D721Med (cell line): ENCODE data around the gene IER3.

Experiments
- DNase-seq: peaks from one replicate; pipeline ENCODE4 v3.0.0; 2011; ENCODE audit warnings: low spot score; ENCODE audit not compliant: insufficient read length
- FAIRE-seq: peaks from 2 replicates; lab custom pipeline; 2011; peaks lifted over from hg19 to GRCh38; lab: Jason Lieb, UNC
- TF ChIP-seq, protein P1 (sequence below): IDR thresholded peaks from 2 replicates; pipeline ENCODE4 v1.5.1; 2012; ENCODE audit warnings: mild to moderate bottlenecking, control low read depth; ENCODE audit not compliant: insufficient read depth; ENCODE audit errors: missing control alignments

IER3 gene

DNA sequence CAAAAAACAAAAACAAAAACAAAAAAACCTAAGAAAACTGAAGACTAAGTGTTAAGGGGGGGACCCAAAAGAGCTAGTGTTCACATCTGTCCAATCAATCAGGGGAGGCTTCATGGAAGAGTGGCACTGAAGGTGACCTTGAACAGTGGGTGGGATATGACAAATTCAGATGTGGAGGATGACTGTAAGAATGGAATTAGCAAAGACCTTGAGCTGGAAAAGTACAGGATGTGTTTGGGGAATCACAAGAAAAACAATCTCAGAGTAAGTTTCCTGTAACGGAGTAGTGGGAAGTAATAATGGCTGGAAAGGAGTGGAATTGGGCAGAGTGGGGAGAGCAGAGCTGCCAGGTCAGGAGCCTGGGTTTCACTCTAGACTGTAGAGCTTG is 2.9 kb upstream of the IER3 start:
- FAIRE-seq (no peak), DNase-seq (no peak)
- TF ChIP-seq, protein P1, sequence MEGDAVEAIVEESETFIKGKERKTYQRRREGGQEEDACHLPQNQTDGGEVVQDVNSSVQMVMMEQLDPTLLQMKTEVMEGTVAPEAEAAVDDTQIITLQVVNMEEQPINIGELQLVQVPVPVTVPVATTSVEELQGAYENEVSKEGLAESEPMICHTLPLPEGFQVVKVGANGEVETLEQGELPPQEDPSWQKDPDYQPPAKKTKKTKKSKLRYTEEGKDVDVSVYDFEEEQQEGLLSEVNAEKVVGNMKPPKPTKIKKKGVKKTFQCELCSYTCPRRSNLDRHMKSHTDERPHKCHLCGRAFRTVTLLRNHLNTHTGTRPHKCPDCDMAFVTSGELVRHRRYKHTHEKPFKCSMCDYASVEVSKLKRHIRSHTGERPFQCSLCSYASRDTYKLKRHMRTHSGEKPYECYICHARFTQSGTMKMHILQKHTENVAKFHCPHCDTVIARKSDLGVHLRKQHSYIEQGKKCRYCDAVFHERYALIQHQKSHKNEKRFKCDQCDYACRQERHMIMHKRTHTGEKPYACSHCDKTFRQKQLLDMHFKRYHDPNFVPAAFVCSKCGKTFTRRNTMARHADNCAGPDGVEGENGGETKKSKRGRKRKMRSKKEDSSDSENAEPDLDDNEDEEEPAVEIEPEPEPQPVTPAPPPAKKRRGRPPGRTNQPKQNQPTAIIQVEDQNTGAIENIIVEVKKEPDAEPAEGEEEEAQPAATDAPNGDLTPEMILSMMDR = no peak

DNA sequence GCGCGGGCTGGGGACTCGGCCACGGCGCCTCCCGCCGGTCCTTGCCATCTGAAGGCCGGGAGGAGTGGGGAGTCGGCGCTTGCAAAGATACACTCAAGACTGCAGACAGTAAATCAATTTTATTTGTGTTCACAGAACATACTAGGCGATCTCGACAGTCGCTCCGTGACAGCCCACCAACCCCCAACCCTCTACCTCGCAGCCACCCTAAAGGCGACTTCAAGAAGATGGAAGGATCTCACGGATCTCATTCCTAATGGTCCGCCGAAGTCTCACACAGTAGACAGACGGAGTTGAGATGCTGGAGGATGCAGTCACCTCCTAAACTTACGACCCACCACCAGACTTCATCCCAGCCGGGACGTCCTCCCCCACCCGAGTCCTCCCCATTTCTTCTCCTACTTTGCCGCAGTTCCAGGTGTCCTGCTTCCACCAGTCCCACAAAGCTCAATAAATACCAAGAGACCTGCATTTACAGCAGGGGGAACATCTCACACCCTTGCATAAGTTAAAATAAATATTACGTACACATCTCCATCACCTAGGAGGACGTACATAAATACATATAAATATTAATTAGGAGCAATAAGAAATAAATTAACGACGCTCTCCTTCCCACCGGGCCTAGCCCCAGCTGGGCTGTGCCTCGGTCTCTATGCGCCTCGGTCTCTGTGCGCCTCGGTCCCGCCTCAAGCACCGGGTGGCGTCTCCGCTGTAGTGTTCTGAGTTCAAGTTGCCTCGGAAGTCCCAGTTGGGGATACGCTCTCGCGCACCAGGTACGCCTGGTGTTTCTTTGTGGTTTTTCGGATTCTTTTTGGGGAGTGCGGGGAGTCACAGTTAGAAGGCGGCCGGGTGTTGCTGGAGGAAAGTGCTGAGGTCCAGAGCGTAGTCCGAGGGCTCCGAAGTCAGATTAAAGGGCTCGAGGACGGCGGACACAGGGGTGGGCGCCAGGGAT is 971 bp downstream of the IER3 start:
- DNase-seq (no peak), FAIRE-seq (no peak)
- TF ChIP-seq, protein P1 = no peak

DNA sequence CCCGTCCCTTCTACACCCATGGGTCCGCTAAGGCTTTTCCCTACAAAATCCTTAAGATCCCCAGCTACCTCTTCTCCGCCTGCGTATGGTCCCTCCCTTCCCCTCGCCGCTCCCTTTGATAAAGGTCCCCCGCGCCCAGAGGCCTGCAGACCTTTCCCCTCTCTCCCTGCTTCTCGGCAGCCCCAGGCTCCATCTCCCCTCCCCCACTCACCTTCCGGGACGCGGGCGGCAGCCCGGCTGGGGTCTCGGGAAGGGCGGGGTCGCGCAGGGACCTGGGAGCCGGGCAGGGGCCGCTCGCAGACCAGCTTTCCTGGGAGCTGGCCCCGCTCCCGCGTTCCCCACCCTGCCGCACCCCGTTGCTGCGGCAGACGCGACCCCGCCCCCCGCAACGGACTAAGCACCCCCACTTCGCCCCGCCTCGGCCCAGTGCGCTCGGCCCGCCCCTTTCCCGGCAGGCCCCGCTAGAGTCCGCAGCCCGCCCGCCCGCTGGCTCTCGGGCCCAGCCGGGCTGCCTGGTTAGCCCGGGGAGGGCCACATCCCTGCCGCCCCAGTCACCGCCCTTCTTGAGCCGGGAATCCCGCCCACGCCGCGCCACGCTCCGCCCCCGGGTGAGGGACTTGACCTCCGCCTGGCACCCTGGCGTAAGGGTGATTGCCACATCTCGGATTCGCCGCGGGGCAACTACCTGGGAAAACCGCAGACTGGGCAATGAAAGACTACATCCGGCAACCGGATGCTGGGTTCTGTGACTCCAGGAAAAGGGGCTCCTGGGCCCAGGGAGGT is 1.8 kb downstream of the IER3 start, which contains the start of gene FLOT1:
Gene FLOT1 (minus strand): TSS at position 372 of the 783 bp plus-strand sequence. CDS start 498 bp downstream, outside the sequence.
- DNase-seq (peak; percentile 73), FAIRE-seq (no peak)
- TF ChIP-seq, protein P1 = no peak

DNA sequence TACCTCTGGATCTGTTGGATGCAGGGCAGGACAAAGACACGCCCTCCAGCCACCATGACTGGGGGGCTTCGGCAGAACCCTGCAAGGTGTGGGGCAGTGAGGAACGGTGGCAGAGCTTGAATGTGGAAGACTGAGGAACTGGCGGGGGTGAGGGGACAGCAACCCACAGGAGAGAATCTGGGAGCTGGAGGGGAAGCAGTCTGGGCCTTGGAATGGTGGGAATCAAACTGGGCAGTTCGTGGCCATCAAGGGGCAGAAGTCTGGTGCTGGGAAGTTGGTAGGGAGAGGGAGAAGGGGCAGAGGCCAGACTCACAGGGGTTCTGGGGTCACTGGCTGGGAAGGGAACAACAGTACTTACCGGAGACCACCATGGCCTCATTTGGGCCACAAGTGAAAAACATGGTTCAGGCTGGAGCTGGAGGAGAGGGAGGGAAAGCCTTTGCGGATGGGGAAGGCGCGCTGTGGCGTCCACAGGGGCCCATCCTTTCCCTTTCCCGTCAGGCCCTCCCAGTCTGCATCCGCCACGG is 2.5 kb downstream of the IER3 start:
- TF ChIP-seq, protein P1 = no peak
- no peak for DNase-seq
- no peak for FAIRE-seq

DNA sequence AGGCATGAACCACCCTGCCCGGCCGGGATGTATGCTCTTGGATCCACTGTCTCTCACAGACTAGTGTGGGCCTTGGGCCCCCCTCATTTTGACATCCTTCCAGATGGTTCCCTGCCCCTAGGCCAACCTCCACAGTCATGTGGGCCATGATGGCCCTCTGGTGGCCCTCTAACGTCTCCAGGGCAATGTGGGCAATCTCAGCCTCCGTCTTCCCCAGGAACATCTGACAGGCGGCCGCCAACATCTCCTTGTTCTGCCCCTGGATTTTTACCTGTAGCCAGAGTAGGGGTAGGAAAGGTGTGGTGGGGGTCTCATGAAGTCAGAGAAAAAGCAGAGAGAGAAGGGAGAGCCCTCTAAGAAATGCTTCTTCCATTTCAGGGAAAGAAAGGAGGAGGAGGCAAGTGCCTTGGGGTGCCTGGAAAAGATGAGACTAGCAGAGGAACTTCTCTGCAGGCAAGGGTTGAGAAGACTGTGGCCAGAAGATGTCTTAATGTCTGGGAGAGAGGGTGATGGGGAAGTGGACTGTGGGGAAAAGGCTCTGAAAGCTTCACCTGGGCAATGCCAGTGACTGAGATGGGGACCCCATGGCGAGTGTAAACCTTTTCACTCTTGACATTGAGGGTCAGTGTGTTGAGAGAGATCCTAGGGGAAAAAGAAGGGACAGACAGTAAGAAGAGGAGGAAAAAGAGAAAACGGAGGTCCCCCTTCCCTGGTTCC is 3.1 kb downstream of the IER3 start:
- DNase-seq (no peak), FAIRE-seq (no peak)
- TF ChIP-seq, protein P1 = no peak

DNA sequence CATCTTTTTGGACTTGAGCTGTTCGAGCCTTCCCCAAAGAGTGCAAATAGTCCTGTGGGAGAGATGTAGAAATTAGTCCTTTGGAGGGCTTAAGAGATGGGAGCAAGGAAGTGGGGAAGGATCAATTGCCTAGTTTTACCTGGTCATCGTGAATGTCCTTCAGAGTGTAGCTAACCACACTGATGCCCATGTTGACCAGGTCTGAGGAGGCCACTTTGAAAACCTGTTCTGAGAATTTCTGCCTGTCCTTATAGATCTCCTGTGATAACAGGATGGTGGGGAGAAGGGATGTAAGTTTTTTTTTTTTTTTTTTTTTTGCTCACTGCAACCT is 3.8 kb downstream of the IER3 start:
- FAIRE-seq = no peak
- DNase-seq = no peak
- TF ChIP-seq, protein P1 = no peak
